NCI-H510A (cell line): ENCODE results near the gene ACSS3.

Experiments
- DNase-seq: peaks from one replicate; lab custom pipeline; 2025; lab: John Stamatoyannopoulos, UW

ACSS3 gene

DNA sequence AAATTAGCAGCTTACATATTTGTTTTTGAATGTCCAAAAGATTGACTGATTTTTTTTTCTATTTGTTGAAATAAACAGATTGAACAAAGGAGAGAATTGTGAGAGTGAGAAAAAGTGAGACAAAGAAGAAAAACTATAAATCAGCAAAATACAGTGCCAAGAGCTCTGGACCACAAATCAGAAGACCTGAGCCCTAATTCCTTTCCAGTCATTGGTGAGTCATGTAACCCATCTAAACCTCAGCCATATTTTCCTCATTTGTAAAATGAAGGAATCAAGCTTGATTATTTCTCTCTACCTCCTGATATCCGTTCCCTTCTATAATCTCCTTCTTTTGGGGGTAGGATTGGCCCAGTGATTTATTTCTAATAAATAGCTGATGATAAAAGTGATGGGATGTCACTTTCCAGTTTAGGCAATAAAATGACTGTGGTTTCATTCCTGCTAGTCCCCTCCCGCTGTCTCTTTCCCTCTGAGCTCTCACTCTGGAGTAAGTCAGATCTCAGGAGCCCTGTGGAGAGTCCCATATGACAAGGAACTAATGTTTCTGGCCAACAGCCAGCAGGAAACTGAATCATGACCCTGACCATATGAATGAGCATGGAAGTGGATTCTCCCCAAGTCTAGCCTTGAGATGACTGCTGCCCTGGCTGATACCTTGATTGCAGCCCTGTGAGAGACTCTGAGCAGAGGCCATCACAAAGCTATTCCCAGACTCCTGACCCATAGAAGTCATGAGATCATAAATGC, 218.9 kb downstream of the ACSS3 start:
- no peak for DNase-seq

DNA sequence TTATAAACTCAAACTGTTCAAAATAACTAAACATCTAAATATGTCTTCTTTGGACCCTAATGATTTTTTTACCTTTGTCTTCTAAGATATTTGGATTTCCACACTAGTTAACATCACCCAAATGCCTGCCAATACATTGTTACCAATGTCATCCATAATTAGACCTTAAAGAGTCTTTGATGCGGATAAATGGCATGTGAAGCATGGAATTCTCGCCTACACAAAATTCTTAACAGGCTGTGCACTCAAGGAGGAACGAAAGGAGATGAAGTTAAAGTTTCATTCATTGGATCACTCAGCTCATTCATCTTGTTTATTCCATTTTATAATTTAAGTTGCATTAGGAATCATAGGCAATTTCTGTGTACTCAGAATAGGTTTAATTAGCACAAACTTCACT, 219.7 kb downstream of the ACSS3 start:
- no peak for DNase-seq

DNA sequence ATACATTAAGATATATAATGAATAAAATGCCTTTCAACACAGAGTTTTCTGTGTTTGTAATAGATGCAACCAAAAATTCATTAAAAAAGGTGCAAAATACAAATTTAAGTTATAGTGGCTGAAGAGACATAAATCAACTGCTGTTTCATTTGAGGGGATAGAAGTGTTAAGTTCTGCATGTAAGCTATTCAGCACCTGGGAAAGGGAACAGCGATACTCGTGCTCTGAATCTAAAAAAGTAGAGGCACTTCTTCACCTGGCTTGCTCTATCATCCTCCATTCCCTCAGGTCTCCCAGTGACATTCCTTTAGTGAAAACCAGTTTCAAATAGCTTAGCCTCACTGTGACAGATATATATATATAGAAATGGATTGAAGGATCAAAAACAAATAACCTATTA, 222.6 kb downstream of the ACSS3 start:
- DNase-seq, result no peak

DNA sequence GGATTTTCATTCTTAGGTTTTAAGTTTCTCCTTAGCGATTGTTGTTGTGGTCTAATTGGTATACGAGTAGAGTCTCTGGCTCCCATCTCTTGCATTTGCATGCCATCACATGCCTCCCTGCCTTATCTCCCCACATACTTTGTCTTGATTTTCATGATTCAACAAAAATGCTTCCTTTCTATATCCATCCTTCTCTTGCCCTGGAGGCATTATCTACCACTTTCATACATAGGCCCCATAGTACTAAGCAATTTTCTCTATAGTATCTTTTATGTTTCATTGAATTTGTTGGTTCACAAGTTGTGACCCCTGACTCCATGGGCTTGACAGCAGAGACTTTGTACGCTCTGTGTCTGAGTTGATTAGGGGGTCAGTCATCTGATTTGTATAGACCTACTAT, 226.1 kb downstream of the ACSS3 start:
- DNase-seq, result no peak
